GM18502 (cell line): ENCODE measurements around the gene AKT3.

ENCODE experiments used
- ATAC-seq: cut with Tn5 transposase; IDR thresholded peaks from one replicate; pipeline ENCODE4 v1.9.1; 2021; ENCODE audit warnings: mild to moderate bottlenecking; ENCODE audit not compliant: unreplicated experiment, poor library complexity

The AKT3 gene

DNA sequence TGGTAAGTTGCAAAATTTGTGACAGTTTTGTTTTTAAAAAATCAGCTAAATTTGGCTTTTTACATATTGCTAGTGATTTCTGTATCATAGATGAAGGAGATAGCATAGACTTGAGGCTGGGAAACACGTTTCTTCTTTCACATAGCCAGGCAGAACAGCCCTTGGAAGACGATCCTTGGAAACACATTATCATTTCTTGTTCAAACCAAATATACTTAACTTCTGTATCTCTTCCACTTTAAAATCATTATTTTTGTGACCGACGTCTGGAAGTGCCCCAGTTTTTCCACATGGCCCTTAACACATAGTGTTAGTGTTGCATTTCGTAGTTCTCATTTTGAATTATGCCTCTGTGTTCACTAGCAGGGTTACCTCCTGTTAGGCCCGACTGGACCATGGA, 400.7 kb downstream of the AKT3 start:
- ATAC-seq: no peak

DNA sequence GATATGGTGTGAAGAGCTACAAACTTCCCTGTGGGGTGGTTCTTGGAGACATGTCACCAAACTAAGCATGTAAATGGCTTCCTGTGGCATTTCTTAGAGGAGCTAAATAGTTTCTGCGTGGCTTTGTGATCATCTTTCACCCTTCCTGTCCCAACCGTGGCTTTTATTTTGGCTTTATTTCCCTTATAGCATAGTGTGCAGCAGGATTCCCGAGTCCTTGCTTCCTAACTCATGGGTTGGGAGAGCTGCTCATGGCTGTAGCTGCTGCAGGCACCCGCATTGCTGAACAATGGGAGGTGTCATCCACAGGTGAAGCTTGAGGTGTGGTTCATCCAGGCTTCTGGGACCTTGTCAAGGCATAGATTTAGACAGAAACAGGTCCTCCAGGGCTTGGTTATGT, 402.2 kb downstream of the AKT3 start:
- ATAC-seq: no peak

DNA sequence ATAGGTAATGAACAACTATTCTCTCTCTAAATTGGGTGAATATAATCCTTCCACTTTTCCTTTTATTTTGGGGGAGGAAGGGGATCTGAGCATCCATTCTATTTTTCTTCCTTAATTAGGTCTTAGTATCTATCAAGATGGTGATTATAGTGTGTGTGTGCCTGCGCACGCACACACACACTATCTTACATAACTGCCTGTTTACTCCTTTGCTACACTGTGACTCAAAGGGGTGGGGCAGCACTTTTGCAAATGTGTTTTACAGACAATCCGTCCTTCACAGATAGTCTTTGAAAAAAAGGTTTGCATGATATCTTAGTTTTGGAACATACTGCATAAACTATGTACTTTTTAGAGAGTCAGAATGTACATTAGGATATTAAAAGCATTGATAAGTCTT, 402.7 kb downstream of the AKT3 start:
- ATAC-seq: no peak

DNA sequence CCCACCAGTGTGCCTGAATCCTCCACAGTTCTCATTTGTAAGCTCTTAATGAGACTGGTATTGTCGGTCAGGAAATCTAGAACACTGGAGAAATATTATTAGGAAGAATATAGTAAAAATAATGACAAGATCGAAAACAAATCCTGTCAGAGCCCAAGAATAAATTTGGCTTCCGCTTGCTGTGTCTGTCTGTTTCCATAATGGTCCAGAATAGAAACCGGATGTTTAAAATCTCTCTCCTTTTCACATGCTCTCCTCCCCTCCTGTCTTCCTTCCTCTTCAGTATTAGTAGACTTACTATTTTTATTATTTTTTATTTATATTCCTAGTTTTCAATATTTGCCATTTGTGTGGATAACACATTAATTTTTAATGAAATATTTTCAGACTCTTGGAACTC, 406.5 kb downstream of the AKT3 start:
- no peak for ATAC-seq

DNA sequence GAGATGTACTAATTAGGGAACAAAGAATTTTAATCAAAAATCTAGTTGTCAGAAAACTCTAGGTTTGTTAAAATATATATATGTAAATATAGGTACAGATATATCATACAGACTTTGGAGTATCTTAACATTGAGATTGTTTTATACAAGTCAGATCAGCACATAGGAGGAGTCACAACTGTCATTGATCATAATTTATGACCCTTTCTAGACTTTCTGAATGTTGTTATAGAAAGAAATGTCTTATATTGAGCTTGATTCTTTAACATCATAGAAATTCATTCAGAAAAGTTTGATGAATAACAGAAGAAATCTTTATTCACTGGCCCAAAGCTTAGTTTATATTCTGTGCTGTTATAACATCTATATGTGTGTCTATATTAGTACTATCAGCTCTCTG, 408.4 kb downstream of the AKT3 start:
- no peak for ATAC-seq

DNA sequence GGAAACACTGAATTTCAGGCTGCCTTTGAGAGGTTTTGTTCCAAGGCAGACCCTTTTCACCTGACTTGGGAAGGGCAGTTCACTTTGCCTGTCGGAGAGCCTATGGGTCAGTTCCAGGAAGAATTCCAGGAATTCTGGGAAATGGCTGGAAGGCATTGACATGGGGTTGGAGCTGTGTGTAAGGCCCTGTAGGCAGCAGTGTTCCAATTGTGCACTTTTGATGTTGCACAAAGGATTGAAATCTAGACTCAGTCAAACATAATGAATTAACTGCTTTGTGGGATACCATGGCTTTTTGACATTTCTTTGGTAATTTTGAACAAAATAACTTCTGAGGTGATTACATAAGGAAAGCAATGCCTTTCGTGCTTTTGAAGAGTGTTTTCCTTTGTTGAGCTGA, 409.6 kb downstream of the AKT3 start:
- no peak for ATAC-seq

DNA sequence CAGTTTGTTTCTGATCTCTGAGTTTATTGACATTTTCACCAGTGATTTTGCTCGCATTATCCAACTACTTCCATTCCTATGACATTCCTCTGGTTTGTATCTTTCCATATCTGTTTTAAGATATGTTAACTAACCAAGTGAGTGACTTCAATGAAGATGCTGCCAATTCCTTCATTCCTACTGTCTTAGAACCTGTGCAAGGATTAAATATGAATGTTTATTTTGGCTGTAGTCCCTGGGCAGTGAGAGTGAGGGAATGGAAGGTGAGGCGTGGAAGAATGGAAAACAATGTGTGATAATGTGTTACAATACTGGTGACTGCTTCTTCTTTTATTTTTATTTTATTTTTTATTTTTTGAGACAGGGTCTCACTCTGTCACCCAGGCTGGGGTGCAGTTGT, 411.2 kb downstream of the AKT3 start:
- no peak for ATAC-seq
